CMK (cell line): ENCODE measurements around the gene STAU1.
"Not testable (repeated sequence)": the region's sequence is repeated elsewhere in the genome, so short reads cannot be mapped to it uniquely, and the experiment has no call there.

Source experiments
- DNase-seq: peaks from one replicate; pipeline ENCODE4 v3.0.0-alpha.2; 2010; ENCODE audit warnings: low read depth

STAU1 gene

DNA sequence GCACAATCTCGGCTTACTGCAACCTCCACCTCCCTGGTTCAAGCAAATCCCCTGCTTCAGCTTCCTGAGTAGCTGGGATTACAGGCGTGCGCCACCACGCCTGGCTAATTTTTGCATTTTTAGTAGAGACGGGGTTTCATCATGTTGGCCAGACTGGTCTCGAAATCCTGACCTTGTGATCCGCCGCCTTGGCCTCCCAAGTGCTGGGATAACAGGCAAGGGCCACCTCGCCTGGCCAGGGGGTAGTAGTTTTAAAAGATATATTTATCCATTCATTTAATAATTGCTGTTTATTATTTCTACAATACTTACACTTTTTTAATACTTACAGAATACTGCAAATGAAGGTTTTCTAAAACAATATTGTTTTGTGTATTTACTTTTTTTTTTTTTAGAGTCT is 15.6 kb upstream of the STAU1 start:
- DNase-seq, result no peak

DNA sequence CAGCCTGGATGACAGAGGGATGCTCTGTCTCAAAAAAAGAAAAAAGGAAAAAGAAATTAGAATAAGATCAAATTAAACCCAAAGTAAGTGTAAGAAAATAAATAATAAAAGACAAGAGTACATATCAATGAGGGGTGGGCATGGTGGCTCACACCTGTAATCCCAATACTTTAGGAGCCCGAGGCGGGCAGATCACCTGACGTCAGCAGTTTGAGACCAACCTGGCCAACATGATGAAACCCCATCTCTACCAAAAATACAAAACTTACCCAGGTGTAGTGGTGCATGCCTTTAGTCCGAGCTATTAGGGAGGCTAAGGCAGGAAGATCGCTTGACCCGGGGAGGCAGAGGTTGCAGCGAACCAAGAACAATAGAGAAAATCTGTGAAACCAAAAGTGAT is 14.9 kb upstream of the STAU1 start:
- no peak for DNase-seq

DNA sequence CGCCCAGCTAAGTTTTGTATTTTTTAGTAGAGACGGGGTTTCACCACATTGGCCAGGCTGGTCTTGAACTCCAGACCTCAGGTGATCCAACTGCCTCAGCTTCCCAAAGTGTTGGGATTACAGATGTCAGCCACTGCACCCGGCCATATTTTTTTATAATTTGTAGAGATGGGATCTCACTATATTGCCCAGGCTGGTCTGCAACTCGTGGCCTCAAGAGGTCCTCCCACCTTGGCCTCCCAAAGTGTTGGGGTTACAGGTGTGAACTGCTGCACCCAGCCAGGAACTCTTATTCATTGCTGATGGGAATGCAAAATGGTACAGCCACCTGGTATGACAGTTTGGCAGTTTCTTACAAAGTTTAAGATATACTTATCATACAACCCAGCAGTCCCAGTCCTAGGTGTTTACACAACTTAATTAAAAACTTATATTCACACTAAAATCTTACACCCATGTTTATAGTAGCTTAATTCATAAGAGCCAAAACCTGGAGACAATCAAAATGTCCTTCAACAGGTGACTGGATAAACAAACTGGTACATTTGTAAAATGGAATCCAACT is 11.7 kb upstream of the STAU1 start:
- no peak for DNase-seq

DNA sequence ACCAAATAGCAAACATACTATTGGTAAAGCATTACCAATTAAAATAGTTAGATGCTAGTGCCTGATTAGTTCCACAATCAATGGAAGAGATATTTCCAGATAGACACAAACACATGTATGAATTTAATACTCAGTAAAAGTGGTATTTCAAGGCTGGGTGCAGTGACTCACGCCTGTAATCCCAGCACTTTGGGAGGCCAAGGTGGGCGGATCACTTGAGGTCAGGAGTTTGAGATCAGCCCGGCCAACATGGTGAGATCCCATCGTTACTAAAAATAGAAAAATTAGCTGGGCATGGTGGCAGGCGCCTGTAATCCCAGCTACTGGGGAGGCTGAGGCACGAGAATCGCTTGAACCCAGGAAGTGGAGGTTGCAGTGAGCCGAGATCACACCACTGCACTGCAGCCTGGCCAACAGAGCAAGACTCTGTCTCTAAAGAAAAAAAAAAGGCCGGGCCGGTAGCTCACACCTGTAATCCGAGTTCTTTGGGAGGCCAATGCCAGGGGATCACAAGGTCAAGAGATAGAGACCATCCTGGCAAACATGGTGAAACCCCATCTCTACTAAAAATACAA is 4.9 kb upstream of the STAU1 start:
- not testable (repeated sequence) for DNase-seq

DNA sequence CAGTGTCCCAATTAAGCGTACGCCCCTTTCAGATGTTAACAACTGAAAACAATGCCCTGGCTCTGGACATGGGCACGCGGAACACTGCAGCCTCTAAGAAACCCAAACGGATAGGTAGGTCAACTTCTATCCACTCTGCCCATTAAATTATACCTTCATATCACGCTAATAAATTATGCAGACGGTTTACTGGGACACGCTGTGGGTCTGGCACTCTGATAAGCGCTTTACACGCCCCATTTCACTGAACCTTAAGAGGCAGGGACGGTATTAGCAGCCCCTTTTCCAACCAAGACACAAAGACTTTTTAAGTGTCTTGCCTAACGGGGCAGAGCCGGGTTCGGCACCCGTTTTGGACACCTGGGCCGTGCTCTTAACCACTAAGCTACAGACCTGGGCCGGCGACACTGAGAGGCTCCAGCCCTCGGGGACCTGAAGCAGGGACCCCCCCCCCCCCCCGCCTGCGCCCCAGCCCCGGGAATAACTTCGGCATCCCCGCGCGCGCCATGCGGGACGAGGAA is 744 bp downstream of the STAU1 start:
- no peak for DNase-seq

DNA sequence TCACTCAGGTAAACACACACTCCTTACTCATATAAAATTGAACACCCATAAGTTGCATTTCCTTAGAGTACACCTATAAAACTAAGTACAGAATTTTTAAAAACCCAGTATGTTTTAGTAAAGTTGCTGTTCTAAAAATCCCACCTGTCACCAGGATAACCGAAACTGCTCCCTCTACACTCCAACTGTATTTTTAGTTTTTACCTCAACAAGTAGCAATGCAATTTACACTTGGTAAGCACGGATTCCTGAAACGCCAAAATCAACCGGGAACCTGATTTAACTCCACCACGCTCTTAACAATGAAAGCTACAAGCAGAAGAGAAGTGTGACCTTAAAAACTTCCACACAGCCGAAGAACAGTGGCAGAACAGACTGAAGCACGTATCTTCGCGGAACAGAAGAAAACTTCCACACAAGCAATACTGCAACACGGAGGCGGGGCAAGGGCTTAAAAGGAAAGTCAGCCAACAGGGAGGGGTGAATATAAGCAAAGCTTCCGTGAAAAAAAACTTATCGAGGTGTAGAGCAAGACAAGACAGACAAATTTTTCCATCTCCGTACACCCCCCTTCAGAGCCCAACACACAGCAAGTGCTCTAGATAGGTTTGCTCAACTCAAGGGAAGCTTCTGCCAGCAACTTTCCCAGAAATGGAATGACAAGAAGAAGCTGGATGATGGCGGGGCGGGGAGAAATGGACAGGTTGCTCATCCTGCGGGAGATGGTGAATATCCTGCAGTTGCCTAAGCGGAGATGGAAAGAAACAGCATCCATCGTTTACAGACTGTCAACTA is 1.4 kb downstream of the STAU1 start:
- no peak for DNase-seq

DNA sequence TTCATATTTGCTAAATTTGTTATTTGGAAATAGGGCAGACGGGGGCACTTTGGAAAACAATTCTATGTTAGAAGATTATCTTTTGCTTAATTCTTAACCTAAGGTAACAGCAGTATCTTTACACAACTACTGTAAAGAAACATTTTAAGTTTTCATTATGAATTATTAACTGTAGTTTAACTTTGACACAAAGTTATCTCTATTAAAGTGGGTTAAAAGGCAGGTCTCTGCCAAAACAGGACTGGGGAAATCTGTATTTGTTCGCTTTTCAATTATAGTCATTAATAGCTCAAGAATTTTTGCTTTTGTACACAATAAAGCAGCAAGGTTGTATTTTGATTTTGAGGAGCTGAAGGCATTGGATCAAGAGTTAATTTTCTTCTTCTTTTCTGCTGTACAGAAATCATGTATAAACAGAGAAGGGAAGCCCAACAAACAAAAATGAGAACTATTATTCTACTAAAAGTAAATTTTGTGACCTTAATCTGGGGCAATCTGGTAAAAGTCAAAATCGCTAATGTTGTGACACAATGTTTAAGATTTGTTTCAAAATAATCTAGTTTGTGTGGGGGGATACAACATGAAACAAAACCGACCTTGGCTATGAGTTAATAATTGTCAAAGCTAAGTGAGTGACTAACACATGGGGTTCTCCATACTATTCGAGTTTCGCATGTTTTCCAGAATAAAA is 2.9 kb downstream of the STAU1 start:
- DNase-seq, result no peak

DNA sequence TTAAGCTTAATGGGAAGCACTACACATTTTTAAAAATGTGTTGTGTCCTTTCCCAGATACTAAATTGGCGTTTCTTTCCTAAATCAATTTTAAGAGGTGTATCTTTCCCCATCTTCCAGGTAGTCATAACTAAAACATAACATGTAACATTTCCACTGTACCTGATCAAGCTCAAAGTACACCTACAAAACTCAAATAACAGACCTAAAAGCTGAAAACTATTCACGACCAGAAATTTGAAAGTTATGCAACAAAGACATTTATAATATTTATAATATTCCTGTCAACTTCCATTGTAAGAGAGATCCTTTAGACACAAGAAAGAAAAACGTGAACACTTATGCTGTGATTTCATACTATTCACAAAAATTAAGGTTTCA is 3.5 kb downstream of the STAU1 start:
- no peak for DNase-seq

DNA sequence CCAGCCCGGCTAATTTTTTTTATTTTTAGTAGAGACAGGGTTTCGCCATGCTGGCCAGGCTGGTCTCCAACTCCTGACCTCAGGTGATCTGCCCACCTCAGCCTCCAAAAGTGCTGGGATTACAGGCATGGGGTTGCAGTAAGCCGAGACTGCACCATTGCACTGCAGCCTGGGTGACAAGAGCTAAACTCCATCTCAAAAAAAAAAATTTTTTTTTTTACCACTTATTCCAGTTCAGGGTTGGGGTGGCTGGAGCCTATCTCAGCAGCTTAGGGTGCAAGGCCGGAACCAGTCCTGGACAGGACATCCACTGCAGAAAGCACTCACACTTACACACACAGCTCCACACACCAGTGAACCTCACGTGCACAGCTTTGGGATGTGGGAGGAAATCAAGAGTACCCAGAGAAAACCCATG is 4.0 kb downstream of the STAU1 start:
- DNase-seq, result not testable (repeated sequence)

DNA sequence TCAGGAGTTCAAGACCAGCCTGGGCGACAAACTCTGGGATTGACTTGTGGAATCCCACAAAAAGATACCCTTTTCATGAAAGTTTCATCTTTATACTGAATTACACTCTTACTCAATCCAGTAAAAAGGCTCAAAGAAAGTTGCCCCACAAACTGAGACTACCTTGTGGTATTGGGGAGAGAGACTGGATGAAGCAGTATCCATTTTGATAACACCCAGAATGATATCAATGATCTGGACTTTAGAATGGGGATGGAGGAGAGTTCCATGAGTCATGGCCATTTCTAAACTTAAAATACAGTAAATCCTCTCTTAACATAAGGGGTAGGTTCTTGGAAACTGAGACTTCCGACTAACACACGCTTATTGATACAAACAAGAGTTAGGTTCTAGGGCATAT is 4.7 kb downstream of the STAU1 start:
- DNase-seq, result no peak

DNA sequence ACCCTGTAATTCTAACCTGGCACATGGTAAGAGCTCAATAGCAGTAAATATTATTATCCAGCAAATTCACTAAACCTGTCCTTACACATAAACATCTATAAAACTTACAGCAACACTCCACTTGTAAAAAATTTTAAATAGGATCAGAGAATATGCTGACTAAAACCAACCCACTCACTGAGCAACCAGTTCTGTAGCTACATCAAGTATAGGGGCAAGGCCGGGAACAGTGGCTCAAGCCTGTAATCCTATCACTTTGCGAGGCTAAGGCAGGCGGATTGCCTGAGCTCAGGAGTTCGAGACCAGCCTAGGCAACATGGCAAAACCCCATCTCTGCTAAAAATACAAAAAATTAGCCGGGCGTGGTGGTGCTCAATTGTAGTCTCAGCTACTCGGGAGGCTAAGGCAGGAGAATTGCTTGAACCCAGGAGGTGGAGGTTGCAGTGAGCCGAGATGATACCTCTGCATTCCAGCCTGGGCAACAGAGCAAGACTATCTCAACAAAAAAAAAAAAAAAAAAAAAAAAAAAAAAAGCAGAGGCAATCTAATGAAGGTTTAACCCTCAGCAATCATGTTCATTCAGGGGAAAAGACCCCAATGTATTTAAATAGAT is 6.8 kb downstream of the STAU1 start:
- no peak for DNase-seq

DNA sequence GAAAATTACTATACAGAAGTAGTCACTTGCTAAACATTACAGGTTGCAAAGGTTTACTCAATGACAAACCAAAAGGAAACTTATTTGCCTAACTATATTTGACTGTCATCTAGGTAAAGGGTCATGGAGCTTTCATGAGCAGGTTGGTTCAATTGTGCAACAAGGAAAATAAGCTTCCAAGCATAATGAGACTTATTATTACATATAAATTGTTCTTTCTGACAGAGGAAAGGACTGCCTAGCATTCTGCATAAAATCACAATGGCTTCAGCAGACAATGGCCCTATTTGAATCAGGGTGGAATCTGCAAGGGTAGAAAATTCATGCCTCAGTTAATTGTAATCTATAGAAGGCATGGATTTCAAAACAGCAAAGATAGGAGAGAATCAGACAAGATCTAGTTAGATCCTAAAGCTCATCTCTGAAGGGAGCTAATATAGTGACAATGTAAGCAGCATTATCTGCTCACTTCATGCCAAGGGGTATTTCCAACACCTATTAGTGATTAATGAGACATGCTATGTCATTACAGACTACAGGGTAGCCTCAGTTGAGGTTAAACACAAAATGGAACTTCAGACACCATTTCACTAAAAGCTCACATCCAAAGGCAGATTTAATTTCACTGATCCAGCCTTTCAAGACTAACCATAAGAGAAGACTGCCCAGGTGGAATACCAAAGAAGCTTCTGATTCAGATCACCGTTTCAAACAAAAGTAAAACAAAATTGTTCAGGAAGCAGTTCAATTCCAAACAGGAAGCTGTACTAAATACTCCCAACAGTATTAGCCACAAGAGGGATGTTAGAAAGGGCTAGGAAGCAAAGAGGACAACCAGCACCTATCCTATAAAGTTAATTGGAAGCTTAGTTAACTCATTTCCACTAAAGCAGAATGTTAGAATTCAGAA is 8.5 kb downstream of the STAU1 start:
- DNase-seq, result no peak

DNA sequence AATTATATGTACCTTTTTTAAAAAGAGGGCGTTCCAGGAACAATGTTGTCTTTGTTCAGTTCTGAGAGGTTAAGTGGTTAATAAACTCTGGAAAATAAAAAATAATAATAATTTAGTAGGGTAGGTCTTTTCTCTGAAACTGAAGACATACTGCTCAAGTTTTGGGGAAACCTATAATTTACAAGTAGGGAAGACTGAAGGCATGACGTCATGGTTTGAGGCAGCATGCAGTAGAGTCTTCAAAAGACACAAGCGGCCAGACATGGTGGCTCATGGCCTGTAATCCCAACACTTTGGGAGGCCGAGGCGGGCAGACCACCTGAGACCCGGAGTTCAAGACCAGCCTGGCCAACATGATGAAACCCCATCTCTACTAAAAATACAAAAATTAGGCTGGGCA is 14.0 kb downstream of the STAU1 start:
- no peak for DNase-seq

DNA sequence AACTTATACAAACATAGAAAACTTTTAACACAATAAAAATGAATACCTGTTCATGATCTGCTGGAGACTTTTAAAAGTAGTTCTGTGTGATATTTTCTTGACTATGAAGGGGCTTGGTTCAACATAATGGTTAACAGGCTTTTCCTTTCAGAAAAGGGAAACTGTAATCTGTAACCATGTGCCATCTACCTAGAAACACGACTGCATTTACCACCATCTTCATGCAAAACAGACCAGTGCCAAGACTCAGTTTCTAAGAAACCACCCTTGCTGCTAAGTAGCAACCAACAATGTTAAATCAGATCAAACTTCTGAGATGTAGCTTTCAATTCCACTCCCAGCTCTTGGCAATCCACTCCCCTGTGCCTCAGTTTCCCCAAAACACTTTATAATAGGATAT is 15.7 kb downstream of the STAU1 start:
- no peak for DNase-seq

DNA sequence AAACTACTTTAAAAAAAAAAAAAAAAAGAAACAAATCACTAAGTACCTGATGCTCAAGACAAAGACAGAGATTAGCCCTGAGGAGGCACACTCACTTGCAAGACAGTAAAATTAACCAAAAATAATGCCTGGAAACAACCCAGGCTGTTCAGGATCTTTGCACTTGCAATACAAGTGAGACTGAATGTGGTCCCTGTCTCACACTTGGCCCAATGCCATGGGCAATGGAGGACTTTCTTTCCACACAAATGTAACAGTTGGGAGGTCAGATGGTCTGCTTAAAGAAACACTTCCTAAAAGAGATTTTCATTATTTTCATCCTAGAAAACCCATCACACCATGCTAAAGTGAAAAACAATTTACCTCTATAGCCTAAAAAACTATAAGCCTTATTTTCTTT is 16.2 kb downstream of the STAU1 start:
- no peak for DNase-seq

DNA sequence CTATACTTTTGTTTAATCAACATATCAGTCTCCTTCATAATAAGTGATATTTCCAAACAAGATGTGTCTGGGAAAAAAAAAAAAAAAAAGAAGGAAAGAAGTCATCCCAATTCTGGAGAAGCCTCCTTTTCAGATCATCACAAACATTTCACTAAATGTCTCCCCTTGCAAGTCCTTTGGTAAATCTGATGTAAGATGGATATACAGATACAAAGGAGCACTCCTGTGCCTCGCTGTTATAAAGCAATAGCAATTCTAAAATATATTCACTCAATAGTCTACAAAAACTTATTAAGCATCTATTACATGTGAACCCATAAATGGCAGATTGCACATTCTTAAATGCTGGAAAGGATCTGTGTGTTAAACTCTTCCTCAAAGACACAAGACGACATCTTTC is 17.4 kb downstream of the STAU1 start:
- DNase-seq, result no peak

DNA sequence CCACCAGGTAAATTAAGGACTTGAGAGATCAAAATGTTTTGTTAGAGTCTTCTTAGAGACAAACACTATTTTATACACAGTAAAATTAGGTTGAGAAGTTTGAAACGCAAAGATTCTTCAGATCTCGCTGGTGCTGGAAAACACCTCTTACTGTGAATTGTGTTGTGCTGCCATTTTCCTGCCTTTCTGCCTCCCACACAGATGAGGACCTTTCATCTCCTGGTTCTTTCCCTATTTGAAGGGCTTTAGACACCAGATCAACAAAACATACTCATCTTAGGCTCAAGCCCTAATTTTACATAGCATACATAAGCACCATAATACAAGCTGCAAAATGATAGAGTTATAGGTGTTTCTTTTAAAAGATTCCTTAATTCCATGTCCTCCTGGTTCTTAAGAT is 18.6 kb downstream of the STAU1 start:
- no peak for DNase-seq

DNA sequence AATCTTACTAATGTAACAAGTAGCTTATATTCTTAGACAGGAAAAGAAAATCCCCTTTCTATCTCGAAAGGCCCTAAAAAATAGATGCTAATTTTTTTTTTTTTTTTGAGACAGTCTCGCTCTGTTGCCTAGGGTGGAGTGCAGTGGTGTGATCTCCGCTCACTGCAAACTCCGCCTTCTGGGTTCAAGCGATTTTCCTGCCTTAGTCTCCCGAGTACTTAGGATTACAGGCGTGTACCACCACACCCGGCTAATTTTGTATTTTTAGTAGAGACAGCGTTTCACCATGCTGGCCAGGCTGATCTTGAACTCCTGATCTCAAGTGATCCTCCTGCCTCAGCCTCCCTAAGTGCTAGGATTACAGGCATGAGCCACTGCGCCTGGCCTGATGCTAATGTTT is 19.3 kb downstream of the STAU1 start:
- DNase-seq, result not testable (repeated sequence)

DNA sequence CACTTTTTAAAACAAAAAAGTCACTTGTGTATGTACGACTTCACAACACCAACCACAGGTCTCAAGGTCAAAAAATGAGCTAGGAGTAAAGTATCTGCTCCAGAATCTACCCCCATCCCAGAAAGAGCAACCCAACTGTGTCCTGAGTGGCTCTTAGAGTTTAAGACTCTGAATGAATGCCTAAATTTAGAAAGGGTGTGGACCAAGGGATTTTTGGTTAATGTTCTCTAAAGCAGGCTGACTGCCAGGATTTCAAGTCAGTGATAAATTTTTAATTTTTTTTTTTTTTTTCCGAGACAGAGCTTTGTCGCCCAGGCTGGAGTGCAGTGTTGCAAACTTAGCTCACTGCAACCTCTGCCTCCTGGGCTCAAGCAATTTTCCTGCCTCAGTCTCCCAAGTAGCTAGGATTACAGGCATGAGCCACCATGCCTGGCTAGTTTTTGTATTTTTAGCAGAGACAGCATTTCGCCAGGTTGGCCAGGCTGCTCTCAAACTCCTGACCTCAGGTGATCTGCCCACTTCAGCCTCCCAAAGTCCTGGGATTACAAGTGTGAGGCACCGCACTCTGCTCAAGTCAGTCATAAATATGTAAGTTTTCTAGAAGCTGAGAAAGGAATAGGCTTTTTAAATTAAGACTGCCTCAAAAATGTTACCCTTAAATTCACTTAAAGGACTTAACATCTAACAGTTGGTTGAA is 20.2 kb downstream of the STAU1 start:
- no peak for DNase-seq

DNA sequence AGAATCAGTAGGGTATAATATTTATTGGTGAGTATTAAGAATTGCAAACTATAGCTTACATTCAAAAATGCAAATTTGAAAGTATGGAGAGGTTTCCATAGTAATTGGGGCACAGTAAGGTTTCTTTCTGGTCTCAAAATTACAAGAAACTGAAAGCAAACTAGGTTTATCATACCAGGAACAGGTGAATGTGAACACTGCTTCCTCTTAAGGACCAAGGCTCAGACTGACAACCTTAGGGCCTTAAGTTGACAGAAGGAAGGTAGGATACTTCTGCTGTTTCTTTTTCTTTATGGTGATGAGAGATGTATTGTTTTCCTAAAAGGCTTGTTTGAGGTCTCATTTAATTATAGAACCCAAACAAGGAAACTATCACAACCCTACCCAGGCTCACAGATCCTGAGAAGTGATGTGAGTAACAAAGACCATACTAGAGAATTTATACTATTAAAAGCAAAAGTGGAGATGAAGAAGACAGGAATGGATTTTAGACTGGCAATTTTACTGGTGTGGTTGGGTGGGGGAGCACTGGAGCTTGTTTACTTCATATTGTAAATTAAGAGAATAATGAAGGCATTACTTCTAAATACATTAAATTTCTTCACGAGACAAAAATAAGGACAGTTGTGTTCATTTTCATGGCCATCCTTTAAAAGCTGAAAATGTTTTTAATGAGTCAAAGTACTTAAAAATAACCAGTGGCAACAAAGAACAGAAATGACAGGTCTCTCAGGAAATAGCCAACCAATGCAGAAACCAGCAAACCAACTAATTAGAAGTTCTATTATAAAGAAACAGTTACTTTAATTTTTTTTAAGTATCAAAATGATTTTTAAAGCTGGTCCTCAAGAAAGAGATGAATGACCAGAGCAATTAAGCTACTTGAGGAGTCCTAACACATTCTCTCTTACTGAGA is 21.3 kb downstream of the STAU1 start:
- no peak for DNase-seq
